HG03558 (cell line): Measurements from ENCODE around the gene PRKACA.

ENCODE experiments used
- ATAC-seq: cut with Tn5 transposase; IDR thresholded peaks from one replicate; pipeline ENCODE4 v1.9.1; 2021; ENCODE audit warnings: moderate number of reproducible peaks; ENCODE audit not compliant: unreplicated experiment; ENCODE audit errors: extremely low read depth

The PRKACA gene

GRCh38 chr19:14118165-14119051 is 846 bp upstream of the PRKACA start:
- ATAC-seq: peak; percentile 21

- ATAC-seq: no peak
These were observed 514 bp downstream of the PRKACA start for GRCh38 chr19:14116918-14117578.

- ATAC-seq: no peak
These were observed 1.0 kb downstream of the PRKACA start for GRCh38 chr19:14116525-14116917.

GRCh38 chr19:14115756-14116155 is 1.8 kb downstream of the PRKACA start:
- no peak for ATAC-seq

GRCh38 chr19:14114854-14115253 is 2.7 kb downstream of the PRKACA start:
- no peak for ATAC-seq

GRCh38 chr19:14114439-14114838 is 3.1 kb downstream of the PRKACA start:
- ATAC-seq: no peak

GRCh38 chr19:14113762-14114414 is 3.7 kb downstream of the PRKACA start:
- no peak for ATAC-seq

- no peak for ATAC-seq
These were observed 4.7 kb downstream of the PRKACA start for GRCh38 chr19:14112809-14113385.

GRCh38 chr19:14112051-14112808 is 5.3 kb downstream of the PRKACA start:
- no peak for ATAC-seq

- ATAC-seq: no peak
These were observed 6.1 kb downstream of the PRKACA start for GRCh38 chr19:14111486-14111885.

GRCh38 chr19:14110650-14111049 is 6.9 kb downstream of the PRKACA start:
- no peak for ATAC-seq

GRCh38 chr19:14107581-14108461 is 9.7 kb downstream of the PRKACA start:
- ATAC-seq: no peak

GRCh38 chr19:14106840-14107239 is 10.7 kb downstream of the PRKACA start:
- ATAC-seq: no peak

GRCh38 chr19:14105680-14106079 is 11.9 kb downstream of the PRKACA start:
- no peak for ATAC-seq

- ATAC-seq: no peak
These were observed 14.3 kb downstream of the PRKACA start for GRCh38 chr19:14103310-14103709.

- ATAC-seq: no peak
These were observed 14.8 kb downstream of the PRKACA start for GRCh38 chr19:14102756-14103155.

- ATAC-seq: no peak
These were observed 15.4 kb downstream of the PRKACA start for GRCh38 chr19:14102102-14102696.

- no peak for ATAC-seq
These were observed 16.5 kb downstream of the PRKACA start for GRCh38 chr19:14101003-14101545.
